ENCODE results near the gene ANXA8.
A peak's percentile ranks its signal among the peaks of the same experiment; 100 is the strongest.

ANXA8 gene

GRCh38 chr10:47445720-47446119 is 38.2 kb downstream of the ANXA8 start:
- no peak for DNase-seq

DNA sequence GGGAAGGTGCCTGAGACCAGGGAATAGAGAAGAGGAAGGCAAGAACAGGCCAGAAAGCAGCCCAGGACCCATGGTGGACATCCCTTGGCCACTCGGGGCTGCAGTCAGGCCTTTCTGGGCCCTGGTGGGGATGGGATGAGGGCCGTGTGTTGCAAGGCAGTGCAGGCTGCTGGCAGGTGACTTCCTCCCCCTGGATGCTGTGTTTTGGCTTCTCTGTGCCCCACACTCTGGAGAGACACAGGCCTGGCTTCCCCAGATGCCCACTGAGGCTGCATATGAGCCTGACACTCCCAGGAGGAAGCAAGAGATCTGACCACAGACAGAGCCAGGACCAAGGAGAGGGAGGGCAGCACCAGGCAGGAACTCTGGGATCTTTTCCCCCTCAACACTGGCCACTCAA is 39.9 kb downstream of the ANXA8 start:
- DNase-seq = no peak

DNA sequence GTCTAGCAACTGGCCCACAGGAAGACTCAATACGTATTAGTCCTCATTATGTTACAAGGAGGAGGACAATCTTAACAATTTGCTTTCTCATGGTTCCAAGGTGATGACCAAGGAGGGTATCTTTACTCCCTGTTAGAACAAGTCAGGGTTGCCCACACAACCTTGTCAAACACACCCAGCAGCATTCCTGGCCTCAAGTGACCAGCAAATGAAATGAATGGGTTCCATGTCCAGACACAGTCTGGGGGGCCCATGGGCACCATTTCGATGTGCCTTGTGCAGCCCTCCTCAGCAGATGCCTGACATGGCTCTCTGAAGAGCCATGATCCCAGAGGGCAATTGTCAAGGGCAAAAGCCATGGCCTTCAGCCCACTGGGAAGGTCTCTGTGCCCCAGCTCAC is 40.8 kb downstream of the ANXA8 start:
- no peak for DNase-seq

GRCh38 chr10:47442351-47442750 is 41.6 kb downstream of the ANXA8 start:
- no peak for DNase-seq

DNA sequence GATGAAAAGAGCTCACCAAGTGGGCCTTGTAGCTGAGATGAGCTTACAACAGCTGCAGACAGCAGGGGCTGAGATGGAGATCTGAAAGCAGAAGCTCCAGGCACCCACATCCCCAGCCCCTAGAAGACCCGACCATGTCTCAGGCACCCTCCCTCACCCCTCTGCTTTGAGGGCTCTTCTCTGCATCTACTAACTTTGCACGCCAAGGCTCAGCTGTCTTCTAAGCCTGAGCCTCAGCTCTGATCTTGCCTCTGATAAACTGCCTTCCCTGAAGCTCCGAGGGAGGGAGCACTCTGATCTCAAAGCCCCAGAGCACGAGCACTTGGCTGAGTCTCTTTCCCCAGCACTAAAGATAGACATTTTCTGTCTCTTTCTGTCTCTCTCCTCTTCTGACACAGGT is 42.0 kb downstream of the ANXA8 start:
- DNase-seq = no peak

- DNase-seq = no peak
Measured at GRCh38 chr10:47440207-47440606, 43.7 kb downstream of the ANXA8 start.

DNA sequence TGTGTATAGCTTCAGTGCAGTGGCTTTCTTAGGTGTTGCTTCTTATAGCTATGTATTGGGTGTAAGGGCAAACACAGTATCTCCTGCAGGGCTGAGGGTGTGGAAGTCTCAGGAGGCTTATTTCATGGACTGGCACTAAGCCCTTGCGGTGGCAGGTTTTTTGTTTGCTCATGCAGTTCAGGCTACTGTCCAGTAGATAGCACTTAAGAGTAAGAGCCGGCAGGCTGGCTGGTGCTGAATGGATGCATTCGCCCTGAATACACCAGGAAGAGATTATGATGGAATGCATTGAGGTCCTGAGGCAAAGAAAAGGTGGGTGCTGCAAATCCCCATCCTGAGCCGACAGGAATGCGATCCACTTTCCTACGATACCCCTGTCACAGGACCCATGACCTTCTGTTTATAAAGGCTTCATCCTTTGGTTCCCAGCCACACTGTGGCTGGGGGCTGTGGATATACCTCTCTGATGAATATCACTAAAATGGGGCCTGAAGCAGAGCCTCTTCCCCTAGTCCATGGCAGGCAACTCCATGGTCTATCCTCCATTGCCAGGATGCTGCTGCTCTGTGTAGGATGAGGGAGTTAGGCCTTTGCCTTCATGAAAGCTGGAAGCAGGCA is 44.9 kb downstream of the ANXA8 start:
- DNase-seq = peak; percentile 9

DNA sequence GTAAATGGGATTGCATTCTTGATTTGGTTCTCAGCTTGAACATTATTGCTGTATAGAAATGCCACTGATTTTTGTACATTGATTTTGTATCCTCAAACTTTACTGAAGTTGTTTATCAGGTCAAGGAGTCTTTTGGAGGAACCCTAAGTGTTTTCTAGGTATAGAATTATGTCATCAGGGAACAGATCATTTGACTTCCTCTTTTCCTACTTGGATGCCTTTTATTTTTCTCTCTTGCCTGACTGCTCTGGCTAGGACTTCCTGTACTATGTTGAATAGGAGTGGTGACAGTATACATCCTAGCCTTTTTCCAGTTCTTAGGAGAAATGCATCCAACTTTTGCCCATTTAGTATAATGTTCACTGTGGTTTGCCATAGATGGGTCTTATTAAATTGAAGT is 48.8 kb downstream of the ANXA8 start:
- DNase-seq = no peak

GRCh38 chr10:47425813-47426419 is 58.0 kb downstream of the ANXA8 start:
- no peak for DNase-seq

DNA sequence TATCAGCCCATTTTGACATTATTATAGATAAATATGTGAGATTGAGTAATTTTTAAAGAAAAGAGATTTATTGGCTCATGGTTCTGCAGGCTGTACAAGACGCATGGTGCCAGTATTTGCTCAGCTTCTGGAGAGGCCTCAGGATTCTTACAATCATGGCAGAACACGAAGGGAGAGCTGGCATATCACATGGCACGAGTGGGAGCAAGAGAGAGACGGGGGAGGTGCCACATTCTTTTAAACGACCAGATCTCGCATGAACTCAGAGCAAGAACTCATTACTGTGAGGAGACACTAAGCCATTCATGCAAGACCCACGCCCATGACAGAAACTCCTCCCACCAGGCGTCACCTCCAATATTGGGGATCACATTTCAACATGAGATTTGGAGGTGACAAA is 59.7 kb downstream of the ANXA8 start:
- no peak for DNase-seq

DNA sequence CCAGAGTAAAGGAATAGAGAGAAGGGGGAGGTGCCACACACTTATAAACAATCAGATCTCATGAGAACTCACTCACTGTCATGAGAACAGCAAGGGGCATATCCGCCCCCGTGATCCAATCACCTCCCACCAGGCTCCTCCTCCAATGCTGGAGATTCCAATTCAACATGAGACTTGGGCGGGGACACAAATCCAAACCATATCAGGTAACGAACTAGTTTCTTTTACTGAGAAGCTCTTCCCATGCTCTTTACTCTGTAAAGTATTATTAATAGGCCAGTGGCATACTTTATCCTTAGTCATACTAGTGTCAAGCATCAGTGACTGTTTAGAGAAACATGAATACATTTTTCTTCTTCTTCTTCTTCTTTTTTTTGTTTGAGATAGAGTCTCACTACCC is 60.4 kb downstream of the ANXA8 start:
- no peak for DNase-seq

- no peak for DNase-seq
Measured at GRCh38 chr10:47421057-47421952, 62.6 kb downstream of the ANXA8 start.

DNA sequence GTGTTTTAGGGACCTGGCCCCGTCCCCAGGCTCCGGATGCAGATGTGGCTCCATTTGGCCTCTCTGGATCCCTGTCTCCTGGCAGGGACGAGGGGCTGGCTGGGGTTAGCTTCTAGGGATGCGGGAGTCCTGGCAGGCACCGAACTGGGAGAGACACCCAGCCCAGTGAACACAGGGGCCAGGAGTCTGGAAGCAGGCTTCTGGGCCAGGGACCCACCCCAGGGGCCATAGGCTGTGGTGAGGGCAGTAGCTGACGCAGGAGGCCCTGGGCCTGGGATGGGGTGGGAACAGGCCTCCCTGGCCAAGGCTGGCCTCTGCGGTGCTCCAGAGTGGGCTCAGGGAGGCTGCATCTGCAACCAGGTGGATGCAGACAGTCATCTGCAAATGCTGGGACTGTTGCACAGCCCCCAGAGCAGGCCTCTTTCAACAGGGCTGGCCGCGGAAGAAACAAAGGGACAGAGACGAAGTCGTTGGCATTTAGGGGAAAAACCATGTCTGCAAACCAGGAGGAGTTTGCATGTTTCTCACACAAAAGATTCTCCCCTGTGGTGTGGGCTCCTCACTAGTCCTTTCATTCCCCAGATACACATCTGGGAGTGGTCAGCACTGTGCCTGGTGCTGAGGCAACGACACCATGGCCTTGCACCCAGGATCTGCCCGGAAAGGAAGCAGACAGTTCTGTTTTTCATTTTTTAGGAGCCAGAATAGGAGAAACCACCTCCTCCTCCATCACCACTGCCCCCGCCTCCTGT is 63.4 kb downstream of the ANXA8 start:
- DNase-seq = no peak

DNA sequence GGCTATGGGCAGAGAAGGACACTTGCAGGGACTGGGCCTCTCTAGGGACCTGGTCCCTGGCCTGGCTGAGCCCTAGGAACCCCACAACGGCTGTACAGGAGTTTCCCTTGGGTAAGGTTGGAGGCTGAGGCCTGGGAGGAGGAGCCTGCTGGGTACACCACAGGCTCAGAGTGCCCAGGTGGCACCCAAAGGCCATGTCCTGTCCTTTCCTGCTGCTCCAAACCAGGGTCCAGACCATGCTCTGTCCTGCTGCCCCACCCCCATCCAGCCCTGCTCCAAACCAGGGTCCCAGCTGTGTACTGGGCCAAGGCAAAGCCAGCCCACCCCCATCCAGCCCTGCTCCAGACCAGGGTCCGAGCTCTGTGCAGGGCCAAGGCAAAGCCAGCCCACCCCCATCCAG is 64.5 kb downstream of the ANXA8 start:
- DNase-seq = no peak

DNA sequence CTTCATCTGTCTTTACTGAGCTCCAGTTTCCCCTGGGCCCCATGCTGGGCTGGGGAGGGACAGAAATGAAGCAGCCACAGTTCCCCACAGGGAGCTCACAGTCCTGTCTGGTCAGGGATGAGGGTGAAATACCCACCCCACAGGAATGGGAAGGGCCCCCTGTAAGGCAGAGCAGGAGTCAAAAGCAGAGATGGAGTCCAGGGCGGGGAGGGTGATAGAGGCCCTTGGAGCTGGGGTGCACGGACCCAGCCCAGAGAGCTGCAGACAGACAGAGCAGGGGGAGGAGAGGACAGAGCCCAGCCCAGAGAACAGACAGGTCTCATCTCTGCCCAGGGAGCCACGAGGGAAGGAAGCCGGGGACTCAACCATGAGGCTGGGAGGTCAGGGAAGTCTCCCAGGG is 64.9 kb downstream of the ANXA8 start:
- no peak for DNase-seq

DNA sequence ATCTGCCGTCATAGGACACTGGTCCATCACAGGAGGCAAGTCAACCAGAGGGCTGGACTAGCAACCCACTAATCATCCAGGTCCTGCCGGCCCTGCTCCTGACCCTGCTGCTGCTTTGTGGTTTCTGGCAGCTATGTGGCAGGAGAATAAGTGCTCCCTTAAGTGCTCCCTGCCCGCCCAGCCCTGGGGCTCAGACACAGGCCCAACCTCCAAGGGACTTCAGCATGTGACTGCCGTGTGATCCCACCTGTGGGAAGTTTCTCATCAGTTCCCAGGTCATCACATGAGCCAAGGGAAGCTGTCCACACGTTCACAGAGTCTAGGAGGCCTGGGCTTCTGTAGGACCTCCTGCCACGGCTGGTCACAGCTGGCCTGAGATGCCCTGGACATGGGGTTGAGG is 65.6 kb downstream of the ANXA8 start:
- DNase-seq = no peak
